Measurements from ENCODE around the gene CCDC112.
"Not testable (repeated sequence)": the region's sequence is repeated elsewhere in the genome, so short reads cannot be mapped to it uniquely, and the experiment has no call there.

CCDC112 gene, protein sequence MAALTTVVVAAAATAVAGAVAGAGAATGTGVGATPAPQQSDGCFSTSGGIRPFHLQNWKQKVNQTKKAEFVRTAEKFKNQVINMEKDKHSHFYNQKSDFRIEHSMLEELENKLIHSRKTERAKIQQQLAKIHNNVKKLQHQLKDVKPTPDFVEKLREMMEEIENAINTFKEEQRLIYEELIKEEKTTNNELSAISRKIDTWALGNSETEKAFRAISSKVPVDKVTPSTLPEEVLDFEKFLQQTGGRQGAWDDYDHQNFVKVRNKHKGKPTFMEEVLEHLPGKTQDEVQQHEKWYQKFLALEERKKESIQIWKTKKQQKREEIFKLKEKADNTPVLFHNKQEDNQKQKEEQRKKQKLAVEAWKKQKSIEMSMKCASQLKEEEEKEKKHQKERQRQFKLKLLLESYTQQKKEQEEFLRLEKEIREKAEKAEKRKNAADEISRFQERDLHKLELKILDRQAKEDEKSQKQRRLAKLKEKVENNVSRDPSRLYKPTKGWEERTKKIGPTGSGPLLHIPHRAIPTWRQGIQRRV

GRCh38 chr5:115296124-115297022 lies at the start of gene CCDC112:
TSS of gene CCDC112 (minus strand) at chr5:115296654. CDS start at chr5:115296543, 111 bp downstream.
- no peak for FAIRE-seq

DNA sequence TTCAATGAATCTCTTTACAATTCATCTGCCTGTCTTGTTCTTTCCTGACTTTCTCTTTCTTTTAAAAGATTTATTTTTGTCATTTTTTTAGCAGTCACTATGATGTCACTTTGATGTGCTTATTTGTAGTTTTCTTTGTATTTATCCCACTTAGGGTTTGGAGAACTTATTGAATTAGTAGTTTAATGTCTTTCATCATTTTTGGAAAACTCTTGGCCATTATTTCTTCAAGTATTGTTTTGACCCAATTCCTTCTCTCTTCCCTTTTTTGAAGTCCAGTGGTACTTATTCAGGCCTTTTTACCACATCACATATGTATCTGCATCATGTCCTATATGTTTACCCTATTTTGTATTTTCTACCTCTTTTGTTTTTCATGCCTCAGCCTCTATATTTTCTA lies 48.9 kb upstream of the CCDC112 start:
- no peak for FAIRE-seq

DNA sequence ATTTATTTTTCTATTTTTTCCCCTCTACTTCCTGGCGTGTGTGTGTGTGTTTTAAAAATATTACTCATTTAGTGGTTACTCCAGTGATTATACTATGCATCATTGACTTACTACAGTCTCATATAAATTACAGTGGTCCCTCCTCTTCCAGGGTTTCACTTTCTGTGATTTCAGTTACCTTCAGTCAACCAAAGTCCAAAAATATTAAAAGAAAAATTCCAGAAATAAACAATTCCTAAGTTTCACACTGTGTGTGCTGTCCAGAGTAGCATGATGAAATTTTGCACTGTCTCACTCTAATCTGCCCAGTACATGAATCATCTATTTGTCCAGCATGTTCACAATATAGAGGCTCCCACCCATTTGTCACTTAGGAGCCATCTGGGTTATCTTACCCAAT lies 47.4 kb upstream of the CCDC112 start:
- no peak for FAIRE-seq

- FAIRE-seq, result no peak
Measured at GRCh38 chr5:115342590-115343377, 46.3 kb upstream of the CCDC112 start.

DNA sequence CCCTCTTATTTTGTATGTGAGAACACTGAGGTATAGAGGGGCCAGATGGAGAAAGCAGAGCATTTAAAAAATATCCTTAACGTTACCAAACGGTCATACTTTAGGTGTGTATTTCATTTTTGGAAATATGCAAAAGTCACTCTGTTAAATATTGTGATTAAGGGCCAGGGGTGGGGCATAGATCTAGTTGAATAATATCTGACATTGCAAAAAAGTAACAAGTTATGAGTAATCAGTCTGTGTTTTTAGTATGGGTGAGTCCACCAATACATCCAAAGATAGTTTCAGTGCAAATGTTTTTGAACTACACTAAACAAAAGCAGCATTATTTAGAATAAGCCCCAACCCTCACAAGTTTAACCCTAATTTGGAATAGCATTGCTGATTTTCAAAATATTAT lies 45.3 kb upstream of the CCDC112 start:
- FAIRE-seq, result no peak

- no peak for FAIRE-seq
Measured at GRCh38 chr5:115338851-115339250, 42.4 kb upstream of the CCDC112 start.

GRCh38 chr5:115337882-115338281 lies 41.4 kb upstream of the CCDC112 start:
- no peak for FAIRE-seq

DNA sequence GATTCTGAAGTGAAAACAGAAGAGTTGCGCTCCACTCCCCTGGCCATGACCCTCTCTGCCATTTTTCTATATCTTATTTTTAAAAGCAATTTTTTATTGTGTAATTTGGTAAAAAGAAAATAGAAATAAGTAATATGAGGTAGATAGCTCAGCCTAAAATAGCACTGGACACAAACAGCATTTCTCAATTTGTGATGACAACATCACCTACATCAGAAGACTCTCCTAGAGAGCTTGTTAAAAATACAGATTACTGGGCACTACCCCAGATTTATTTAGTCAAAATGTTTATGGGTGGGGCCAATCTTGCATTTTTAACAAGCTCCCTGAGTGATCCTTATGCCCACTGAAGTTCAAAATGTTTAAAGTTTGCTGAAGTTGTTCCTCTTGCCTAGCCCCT lies 40.5 kb upstream of the CCDC112 start:
- FAIRE-seq, result no peak

DNA sequence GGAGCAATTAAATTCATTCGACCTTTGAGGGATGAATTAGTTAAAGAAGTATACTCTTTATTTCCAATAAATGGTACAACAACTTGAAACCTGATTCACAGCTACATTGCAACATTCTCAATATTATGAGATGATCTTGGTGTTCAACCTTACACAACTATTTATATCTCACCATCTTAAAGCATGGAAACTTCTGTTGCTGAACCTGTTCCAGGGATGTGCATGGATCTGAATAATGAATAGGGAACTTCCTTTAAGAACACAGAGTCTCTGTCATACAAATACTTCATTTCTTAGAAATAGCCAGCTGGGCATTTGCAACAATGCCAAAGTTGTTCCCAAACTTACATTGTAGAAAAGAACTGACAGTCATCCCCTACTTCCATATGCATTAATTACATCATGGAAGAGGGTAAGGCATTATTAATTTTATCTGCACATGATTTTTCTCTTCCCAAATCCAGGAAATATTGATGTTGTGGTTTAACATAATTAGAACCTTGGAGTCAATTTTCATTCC lies 39.8 kb upstream of the CCDC112 start:
- no peak for FAIRE-seq

- FAIRE-seq, result no peak
Measured at GRCh38 chr5:115335301-115335700, 38.8 kb upstream of the CCDC112 start.

DNA sequence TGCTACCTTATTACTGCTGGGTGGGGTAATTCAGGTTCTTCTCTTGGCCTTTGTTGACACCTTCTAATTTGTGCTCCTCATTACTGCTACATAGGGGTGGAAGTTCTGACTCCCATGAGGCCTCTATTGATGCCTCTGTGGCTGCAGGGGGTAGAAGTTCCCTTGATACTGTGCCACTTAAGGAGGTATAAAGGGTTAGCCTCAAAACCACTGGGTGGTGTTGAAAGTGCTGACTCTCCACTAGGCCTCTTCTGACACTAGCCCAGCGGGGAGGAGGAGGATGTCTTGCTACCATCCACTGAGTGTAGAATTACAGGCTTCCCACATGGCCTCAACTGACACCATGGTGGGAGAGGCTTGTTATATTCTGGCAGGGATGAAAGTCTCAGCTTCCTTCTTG lies 36.7 kb upstream of the CCDC112 start:
- no peak for FAIRE-seq

GRCh38 chr5:115330830-115331229 lies 34.4 kb upstream of the CCDC112 start:
- no peak for FAIRE-seq

- FAIRE-seq, result no peak
Measured at GRCh38 chr5:115329475-115329874, 33.0 kb upstream of the CCDC112 start.

GRCh38 chr5:115328617-115329274 lies 32.3 kb upstream of the CCDC112 start:
- FAIRE-seq, result not testable (repeated sequence)

DNA sequence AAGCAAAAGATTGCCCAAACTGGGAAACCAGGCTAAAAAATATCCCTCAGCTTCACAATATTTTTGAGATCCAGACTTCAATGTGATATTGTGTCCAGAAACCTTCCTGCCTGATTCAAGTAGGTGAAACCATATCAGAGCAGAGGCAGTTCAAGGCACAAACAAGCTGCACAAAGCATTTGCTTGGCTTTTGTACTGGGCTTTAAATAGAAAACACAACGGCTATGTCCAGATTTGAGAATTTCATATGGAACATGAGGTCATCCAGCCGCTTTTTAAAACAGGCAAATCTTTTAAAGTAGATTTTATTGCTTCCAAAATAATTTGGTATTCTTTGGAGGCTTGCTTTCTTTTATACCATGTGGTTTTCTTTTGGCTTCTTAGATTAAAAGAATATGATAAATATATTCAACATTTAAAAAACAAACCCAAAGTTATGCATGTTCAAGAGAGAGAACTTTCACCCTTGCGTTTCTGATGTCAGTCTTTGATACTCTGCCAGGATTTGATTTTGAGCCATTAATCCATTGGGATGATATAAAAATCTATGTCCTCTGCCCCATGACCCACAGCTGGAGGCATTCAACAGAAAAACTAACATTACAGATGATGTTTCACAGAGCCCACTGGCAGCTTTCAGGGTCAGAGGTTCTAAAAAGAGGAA lies 29.0 kb upstream of the CCDC112 start:
- no peak for FAIRE-seq

DNA sequence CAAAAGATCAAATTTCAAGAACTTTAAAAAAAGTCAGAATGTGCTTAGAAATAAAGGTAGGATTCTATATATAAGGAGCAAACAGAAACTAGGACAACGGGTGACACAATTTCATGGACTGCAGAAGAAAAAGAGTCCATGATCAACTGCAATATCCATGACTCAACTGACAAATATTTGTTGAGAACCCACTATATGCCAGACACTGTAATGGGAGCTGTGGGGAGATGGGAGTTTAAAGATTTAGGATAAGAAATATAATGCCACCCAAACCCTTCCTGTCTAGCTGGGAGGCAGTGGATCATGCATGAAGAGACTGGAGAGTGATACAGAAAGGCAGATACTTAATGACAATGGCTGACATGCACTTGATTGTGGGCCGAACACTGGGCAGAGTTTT lies 27.6 kb upstream of the CCDC112 start:
- no peak for FAIRE-seq

DNA sequence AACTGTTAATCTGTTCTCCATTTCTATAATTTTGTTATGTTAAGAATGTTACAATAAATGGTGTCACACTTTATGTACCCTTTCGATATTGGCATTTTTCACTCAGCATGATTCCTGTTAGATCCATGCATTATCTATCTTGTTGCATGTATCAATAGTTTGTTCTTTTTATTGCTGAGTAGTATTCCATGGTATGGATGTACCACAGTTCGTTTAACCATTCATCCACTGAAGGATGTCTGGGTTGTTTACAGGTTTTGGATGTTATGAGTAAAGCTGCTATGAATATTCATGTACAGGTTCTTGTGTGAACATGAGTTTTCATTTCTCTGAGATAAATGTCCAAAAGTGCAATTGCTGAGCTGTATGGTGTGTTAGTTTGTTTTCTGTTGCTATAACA lies 26.3 kb upstream of the CCDC112 start:
- no peak for FAIRE-seq

- no peak for FAIRE-seq
Measured at GRCh38 chr5:115321309-115321708, 24.9 kb upstream of the CCDC112 start.

- FAIRE-seq, result no peak
Measured at GRCh38 chr5:115320515-115320914, 24.1 kb upstream of the CCDC112 start.

DNA sequence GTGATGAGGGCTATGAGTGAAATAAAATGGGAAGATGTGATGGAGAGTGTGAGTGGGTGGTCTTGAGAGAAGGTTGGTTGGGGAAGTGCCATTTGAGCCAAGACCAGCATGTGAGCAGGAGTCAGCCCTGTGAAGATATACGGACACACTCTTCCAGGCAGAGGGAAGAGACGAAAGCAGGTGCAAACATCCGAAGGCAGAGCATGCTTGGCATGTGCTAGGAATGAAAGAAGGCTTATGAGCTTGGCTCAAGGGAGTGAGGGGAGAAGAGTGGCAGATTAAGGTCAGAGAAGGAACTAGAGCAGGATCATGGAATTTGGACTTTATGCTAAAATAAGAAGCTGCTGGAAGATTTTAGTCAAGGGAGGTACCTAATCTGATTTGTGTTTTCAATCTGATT lies 23.6 kb upstream of the CCDC112 start:
- FAIRE-seq, result no peak

GRCh38 chr5:115319007-115319406 lies 22.6 kb upstream of the CCDC112 start:
- FAIRE-seq, result no peak

DNA sequence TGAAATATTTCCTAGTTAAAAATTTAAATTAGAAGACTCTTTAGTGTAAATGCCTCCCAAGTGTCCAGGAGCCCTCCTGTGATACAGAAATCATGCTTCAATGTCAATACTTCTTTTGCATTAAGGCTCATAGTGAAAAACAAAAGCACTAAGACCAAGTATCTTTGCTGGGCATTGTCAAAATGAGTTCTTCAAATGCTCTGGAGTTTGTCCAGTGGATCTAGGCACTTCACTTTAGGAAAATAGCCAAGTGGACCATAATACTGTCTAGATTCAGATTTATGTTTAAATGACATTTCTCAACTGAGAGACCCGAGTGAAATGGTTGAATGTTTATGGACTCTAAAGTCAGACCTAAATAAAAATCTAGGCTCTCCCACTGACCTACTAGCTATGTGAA lies 21.3 kb upstream of the CCDC112 start:
- no peak for FAIRE-seq

Data from TTC549 (cell line).